Measurements from ENCODE around the gene KCNH2.

KCNH2 gene

DNA sequence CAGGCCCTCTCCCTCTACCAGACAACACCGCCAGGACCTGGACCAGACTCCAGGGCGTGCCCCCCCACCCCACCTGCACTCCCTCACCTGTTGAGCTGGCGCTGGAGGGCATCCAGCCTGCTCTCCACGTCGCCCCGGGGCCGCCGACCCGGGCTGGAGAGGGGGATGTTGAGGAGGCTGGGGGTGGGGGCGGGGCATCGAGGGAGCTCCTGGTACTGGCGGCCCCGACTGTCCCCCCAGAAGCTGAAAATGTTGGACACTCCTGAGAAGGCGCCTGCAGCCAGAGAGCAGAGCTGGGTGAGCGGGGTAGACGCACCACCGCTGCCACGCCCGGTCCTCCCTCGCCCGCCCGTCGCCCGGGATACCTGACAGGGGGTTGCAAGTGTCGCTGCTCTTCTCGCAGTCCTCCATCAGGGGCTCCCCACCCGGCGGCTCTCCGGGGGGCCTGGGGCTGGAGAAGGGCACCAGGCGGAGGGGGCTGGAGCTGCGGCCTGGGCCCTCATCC is 30.8 kb downstream of the KCNH2 start:
- no peak for DNase-seq (ENCODE audit: low read depth)
- H3K4me3 ChIP-seq (ENCODE audit: low read length), result no peak overlapping the region
- TF ChIP-seq, protein P1, sequence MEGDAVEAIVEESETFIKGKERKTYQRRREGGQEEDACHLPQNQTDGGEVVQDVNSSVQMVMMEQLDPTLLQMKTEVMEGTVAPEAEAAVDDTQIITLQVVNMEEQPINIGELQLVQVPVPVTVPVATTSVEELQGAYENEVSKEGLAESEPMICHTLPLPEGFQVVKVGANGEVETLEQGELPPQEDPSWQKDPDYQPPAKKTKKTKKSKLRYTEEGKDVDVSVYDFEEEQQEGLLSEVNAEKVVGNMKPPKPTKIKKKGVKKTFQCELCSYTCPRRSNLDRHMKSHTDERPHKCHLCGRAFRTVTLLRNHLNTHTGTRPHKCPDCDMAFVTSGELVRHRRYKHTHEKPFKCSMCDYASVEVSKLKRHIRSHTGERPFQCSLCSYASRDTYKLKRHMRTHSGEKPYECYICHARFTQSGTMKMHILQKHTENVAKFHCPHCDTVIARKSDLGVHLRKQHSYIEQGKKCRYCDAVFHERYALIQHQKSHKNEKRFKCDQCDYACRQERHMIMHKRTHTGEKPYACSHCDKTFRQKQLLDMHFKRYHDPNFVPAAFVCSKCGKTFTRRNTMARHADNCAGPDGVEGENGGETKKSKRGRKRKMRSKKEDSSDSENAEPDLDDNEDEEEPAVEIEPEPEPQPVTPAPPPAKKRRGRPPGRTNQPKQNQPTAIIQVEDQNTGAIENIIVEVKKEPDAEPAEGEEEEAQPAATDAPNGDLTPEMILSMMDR (IDR thresholded peaks at IDR 0.05; ENCODE audit: insufficient read depth, low read depth, low read length, missing control alignments), result no peak

DNA sequence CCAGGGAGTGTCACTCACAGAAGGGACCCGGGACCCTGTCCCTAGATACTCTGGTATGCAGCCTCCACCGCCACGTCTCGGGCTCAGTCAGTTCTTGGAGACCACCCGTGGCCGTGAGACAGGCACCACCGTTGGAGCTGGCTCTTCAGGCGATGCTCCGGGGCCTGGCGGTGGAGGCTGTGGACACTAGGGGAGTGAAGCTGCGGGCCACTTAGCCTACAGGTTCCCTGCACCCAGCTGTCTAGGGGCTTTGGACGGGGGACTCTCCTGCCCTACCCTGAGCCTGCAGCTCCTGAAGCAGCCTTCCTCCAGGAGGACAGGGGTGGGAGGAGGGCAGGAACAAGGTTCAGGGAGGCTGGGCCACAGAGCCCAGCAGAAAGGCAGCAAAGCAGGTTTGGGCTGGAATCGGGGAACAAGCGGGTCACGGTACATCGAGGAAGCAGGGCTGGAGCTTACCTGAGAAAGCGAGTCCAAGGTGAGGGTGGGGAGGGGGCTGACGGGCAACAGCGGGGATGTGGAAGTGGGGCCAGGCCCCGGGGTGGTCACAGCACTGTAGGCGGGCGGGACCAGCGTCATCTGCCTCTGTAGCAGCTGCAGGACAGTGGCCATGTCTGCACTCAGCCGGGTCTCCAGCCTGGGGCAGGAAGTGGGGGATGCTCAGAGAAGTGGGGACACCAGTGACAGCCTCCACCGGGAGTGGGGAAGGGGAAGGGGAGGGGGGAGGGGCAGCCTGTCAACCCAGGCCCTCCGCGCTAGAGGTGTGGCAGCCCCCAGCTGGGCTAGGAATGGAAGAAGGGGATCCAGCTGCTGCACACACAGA is 31.5 kb downstream of the KCNH2 start:
- H3K4me3 ChIP-seq (ENCODE audit: low read length), result no peak overlapping the region
- DNase-seq (ENCODE audit: low read depth), result no peak
- TF ChIP-seq, protein P1 (IDR thresholded peaks at IDR 0.05; ENCODE audit: insufficient read depth, low read depth, low read length, missing control alignments), result no peak

DNA sequence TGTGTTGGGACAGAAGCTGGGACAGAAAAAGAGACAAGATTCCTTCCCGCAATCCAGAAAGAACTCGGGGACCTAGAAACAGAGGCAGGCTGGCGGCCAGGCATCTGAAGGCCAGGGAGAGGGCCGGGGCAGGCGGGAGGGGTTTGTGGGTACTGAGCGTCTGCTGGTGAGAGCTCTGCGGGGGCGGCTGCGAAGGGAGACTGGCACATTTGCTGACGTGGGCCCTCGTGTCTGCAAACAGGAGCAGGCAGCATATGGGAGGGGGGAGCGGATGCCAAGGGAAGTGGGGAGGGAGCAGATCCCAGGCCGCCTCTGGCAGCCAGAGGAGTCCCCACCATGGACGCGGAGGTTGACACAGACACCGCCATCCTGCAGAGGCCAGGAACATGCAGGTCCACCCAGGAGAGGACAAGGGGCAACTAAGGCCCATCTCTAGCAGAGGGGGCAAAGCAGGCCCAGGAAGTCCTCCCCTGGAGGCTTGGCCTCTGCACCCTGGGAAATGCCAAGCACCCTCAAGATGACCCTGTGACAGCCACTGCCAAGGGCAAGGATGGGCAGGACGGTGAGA is 32.2 kb downstream of the KCNH2 start:
- peak; percentile 36 for DNase-seq (ENCODE audit: low read depth)
- TF ChIP-seq, protein P1 (IDR thresholded peaks at IDR 0.05; ENCODE audit: insufficient read depth, low read depth, low read length, missing control alignments), result no peak
- H3K4me3 ChIP-seq (ENCODE audit: low read length), result no peak overlapping the region

DNA sequence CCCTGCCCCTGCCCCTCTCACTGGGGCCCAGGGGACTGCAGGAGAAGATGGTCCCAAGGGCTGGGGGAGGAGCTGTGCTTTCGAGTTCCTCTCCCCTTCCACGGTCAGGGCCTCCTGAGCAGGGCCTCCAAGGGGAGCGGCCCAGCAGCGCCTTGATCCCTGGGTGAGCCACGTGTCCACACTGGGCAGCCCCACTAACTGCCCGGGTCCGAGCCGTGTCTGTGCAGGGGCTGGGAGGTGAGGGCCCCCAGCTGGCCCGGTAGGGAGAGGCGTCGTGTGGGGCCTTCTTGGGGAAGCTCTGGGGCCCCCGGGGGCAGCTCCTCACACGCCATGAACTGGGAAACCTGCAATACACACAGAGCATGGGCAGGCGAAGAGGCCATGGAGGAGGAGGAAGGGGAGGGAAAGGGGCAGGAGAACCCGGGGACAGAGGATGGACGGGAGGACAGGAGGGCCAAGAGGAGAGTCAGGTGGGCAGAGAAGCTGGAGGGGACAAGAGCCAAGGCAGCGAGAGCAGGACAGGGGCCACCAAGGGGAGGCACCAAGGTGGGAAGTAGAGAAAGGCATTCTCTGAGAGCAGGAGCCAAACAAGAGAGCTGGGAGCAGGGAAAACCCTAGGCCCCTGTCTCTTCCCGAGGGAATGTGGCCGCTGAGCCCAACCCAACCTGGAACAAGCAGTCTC is 32.8 kb downstream of the KCNH2 start:
- DNase-seq (ENCODE audit: low read depth), result no peak
- no peak overlapping the region for H3K4me3 ChIP-seq (ENCODE audit: low read length)
- TF ChIP-seq, protein P1 (IDR thresholded peaks at IDR 0.05; ENCODE audit: insufficient read depth, low read depth, low read length, missing control alignments), result no peak

DNA sequence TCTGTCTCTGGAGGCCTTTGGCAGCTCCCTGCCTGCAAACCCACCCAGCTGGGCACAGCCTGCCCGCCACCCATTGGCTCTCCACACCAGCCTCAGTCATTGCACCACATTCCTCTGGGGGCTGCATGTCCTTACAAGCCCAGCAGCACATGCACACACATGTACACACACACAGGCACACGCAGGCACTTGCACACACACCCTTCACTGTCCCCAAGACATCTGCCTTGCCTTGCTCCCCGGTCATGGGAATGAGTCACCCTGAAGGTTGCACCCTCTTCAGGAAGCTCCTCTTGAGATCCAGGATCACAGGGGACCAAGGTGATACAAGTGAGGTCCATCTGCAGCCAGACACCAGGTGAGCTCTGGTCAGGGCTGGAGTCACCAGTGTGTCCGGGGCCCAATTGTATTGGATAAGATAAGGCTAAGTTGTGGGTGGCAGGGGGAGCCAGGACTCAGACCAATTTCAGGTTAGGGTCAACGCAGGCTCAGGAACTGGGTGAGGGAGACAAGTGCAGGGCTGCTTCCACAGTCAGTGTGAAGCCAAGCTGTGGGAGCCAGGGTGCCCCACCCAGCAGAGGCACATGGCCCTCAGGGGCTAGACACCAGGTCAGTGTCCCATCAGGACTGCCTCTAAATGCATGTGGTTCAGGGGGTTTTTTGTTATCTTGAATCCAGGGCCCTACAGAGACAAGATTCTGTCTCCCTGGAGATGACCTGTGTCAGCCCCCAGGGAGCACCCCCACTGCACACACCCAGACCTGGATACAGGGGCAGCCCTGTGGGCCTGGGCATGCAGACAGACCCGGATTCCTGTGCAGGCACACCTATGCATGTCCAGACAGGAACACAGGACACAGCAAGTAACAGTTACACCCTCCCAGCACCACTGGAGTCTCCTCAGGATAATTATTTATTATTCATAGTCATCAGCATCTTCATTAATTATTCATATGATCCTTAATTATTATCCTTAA is 33.8 kb downstream of the KCNH2 start:
- no peak overlapping the region for H3K4me3 ChIP-seq (ENCODE audit: low read length)
- TF ChIP-seq, protein P1 (IDR thresholded peaks at IDR 0.05; ENCODE audit: insufficient read depth, low read depth, low read length, missing control alignments), result no peak
- peak; percentile 88 for DNase-seq (ENCODE audit: low read depth)

DNA sequence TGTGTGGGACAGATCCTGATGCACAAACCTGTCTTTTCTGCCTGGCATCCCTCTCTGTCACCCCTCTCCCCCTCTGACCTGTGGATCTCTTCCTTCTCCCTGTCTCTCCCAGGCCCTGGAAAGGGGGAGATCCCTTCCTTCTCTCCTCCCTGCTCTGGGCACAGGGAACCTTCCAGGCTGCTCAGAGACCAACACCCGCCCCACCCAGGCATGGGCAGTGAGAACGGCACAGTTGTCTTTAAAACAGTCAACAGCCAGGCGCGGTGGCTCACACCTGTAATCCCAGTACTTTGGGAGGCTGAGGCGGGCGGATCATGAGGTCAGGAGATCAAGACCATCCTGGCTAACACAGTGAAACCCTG is 34.7 kb downstream of the KCNH2 start:
- DNase-seq (ENCODE audit: low read depth), result no peak
- TF ChIP-seq, protein P1 (IDR thresholded peaks at IDR 0.05; ENCODE audit: insufficient read depth, low read depth, low read length, missing control alignments), result no peak
- H3K4me3 ChIP-seq (ENCODE audit: low read length), result no peak overlapping the region
